IMR-90 (cell line): Measurements from ENCODE around the gene MYOCD. TPM values are rescaled to one million over a fixed set of nuclear protein-coding genes. Genes with fewer than 3 reads are reported as not detected.

Experiments used
- ATAC-seq: fragments of 200-7000 bp; cut with Tn5 transposase; 2 replicates; pipeline ENCODE4 v1.9.1; 2020; ENCODE audit warnings: low read depth, mild to moderate bottlenecking, moderate library complexity
- BruUV-seq: library from RNA; stranded (reverse); fragments of 400-500 nt; replicated peaks from 2 replicates; lab custom pipeline; 2021; lab: Mats Ljungman, UMichigan
- CTCF ChIA-PET: fragments of 300-600 bp; formaldehyde crosslinking; extraction: SDS; loops from one replicate; lab custom pipeline; 2021; ENCODE audit warnings: antibody characterized with exemption; lab: Yijun Ruan, JAX
- POLR2A ChIA-PET: fragments of 300-600 bp; sonication (Branson Sonifier 250); formaldehyde crosslinking; loops from one replicate; lab custom pipeline; 2022; ENCODE audit warnings: antibody characterized with exemption; ENCODE audit not compliant: unreplicated experiment; lab: Charles Lee
- DNase-seq: peaks from one replicate; pipeline ENCODE4 v3.0.0; 2013
- H2AFZ ChIP-seq: replicated peaks from 2 replicates; pipeline ENCODE3; 2013; ENCODE audit warnings: low read length, mild to moderate bottlenecking; ENCODE audit not compliant: poor library complexity
- H2AK5ac ChIP-seq: 2 replicates; pipeline ENCODE4 v1.6.1; 2013; ENCODE audit warnings: low read depth, low read length, inconsistent platforms
- H2AK9ac ChIP-seq: replicated peaks from 2 replicates; pipeline ENCODE3; 2013; ENCODE audit warnings: mild to moderate bottlenecking, low read depth, low read length, moderate library complexity; ENCODE audit not compliant: poor library complexity
- H2BK120ac ChIP-seq: 2 replicates; pipeline ENCODE4 v1.6.1; 2013; ENCODE audit warnings: low read depth, low read length, inconsistent platforms
- H2BK15ac ChIP-seq: 3 replicates; pipeline ENCODE4 v1.6.1; 2013; ENCODE audit warnings: low read depth, low read length, inconsistent platforms
- H2BK20ac ChIP-seq: 2 replicates; pipeline ENCODE4 v1.6.1; 2013; ENCODE audit warnings: low read depth, mild to moderate bottlenecking, inconsistent platforms, low read length, moderate library complexity
- H2BK5ac ChIP-seq: 2 replicates; pipeline ENCODE4 v1.6.1; 2013; ENCODE audit warnings: mild to moderate bottlenecking, low read depth, low read length, inconsistent platforms; ENCODE audit not compliant: poor library complexity, severe bottlenecking
- H3K14ac ChIP-seq: replicated peaks from 2 replicates; pipeline ENCODE4 v1.6.1; 2013; ENCODE audit warnings: low read depth, low read length, inconsistent platforms
- H3K18ac ChIP-seq: 2 replicates; pipeline ENCODE4 v1.6.1; 2013; ENCODE audit warnings: low read depth, low read length, control low read depth
- H3K23ac ChIP-seq: 2 replicates; pipeline ENCODE4 v1.6.1; 2013; ENCODE audit warnings: low read depth, low read length, inconsistent platforms
- H3K27ac ChIP-seq: 2 replicates; pipeline ENCODE4 v1.5.1; 2013; ENCODE audit warnings: mild to moderate bottlenecking, control low read depth, low read length; ENCODE audit not compliant: insufficient read depth
- H3K27me3 ChIP-seq: 2 replicates; pipeline ENCODE4 v1.6.1; 2013; ENCODE audit warnings: low read length; ENCODE audit not compliant: control insufficient read depth, insufficient read depth
- H3K36me3 ChIP-seq: 2 replicates; pipeline ENCODE4 v1.6.1; 2013; ENCODE audit warnings: low read length, mixed read lengths; ENCODE audit not compliant: control insufficient read depth, insufficient read depth
- H3K4ac ChIP-seq: 2 replicates; pipeline ENCODE4 v1.6.1; 2013; ENCODE audit warnings: low read depth, low read length, inconsistent platforms
- H3K4me1 ChIP-seq: 2 replicates; pipeline ENCODE4 v1.6.1; 2013; ENCODE audit warnings: low read length, mixed read lengths; ENCODE audit not compliant: control insufficient read depth, insufficient read depth
- H3K4me2 ChIP-seq: 2 replicates; pipeline ENCODE4 v1.6.1; 2013; ENCODE audit warnings: low read depth, mild to moderate bottlenecking, control low read depth, low read length, moderate library complexity
- H3K4me3 ChIP-seq: 2 replicates; pipeline ENCODE4 v1.5.1; 2013; ENCODE audit warnings: low read depth, mild to moderate bottlenecking, control low read depth, low read length, moderate library complexity; ENCODE audit not compliant: insufficient read depth
- H3K56ac ChIP-seq: 2 replicates; pipeline ENCODE4 v1.6.1; 2013; ENCODE audit warnings: low read length, inconsistent platforms; ENCODE audit not compliant: insufficient read depth; ENCODE audit errors: extremely low read depth
- H3K79me1 ChIP-seq, 2 experiments: 2 replicates each; pipeline ENCODE4 v1.6.1; 2013; ENCODE audit warnings: low read length in 2 of 2, inconsistent platforms in 1 of 2, low read depth in 1 of 2
- H3K9ac ChIP-seq: 2 replicates; pipeline ENCODE4 v1.6.1; 2013; ENCODE audit warnings: low read depth, low read length, control low read depth
- H3K9me1 ChIP-seq: 2 replicates; pipeline ENCODE4 v1.6.1; 2013; ENCODE audit warnings: low read length, inconsistent platforms; ENCODE audit not compliant: insufficient read depth
- H3K9me3 ChIP-seq: 2 replicates; pipeline ENCODE4 v1.6.1; 2013; ENCODE audit warnings: low read length; ENCODE audit not compliant: control insufficient read depth, insufficient read depth
- H4K20me1 ChIP-seq: 2 replicates; pipeline ENCODE4 v1.6.1; 2013; ENCODE audit warnings: low read length, inconsistent platforms; ENCODE audit not compliant: insufficient read depth
- H4K5ac ChIP-seq: 2 replicates; pipeline ENCODE4 v1.6.1; 2013; ENCODE audit warnings: mild to moderate bottlenecking, low read depth, low read length, control low read depth
- H4K8ac ChIP-seq, 2 experiments: 2 replicates each; pipeline ENCODE4 v1.6.1; 2013; ENCODE audit warnings: low read depth in 2 of 2, low read length in 2 of 2, control low read depth in 1 of 2, inconsistent platforms in 1 of 2
- H4K91ac ChIP-seq: 2 replicates; pipeline ENCODE4 v1.6.1; 2013; ENCODE audit warnings: low read depth, low read length, inconsistent platforms; ENCODE audit not compliant: insufficient read depth
- CHD1 ChIP-seq: IDR thresholded peaks from 2 replicates; pipeline ENCODE4 v1.6.1; 2012; ENCODE audit warnings: low read depth, low read length, improper control_type of control experiment
- FOS ChIP-seq: fragments of 150-350 bp; IDR thresholded peaks from 2 replicates; pipeline ENCODE4 v1.6.1; 2016; ENCODE audit warnings: low read depth, low read length
- MXI1 ChIP-seq: IDR thresholded peaks from 2 replicates; pipeline ENCODE4 v1.6.1; 2012; ENCODE audit warnings: low read depth, mild to moderate bottlenecking, low read length, moderate library complexity, borderline replicate concordance
- POLR2A ChIP-seq: IDR thresholded peaks from 2 replicates; pipeline ENCODE4 v1.6.1; 2012; ENCODE audit warnings: mild to moderate bottlenecking, low read depth, low read length
- WGBS, 2 experiments: methylation state at CpG; one replicate each; pipeline versions ENCODE4 v1.1.5 to v1.1.7; 2013; ENCODE audit warnings: missing lambda C conversion rate in 2 of 2; ENCODE audit not compliant: insufficient read length in 1 of 2; ENCODE audit errors: extremely low coverage in 2 of 2; 5-methylcytosine and 5-hydroxymethylcytosine counted together
- dilution Hi-C: fragments of 300-500 bp; cut with HindIII; formaldehyde crosslinking; loops from one replicate; pipeline ENCODE4 v1.14.3; 2018; ENCODE audit warnings: low sequenced_read_pairs; ENCODE audit not compliant: unreplicated experiment
- in situ Hi-C: fragments of 300-500 bp; cut with MboI; formaldehyde crosslinking; loops from 3 replicates; pipeline ENCODE4 v1.14.3; 2019; ENCODE audit warnings: low sequenced_read_pairs, inconsistent platforms, mixed read lengths
- intact Hi-C: fragments of 100-400 bp; cut with micrococcal nuclease; formaldehyde crosslinking; loops from 2 replicates; pipeline ENCODE4 v1.10.0; 2022
- polyA plus RNA-seq, 3 experiments: library from polyadenylated mRNA; depleted of rRNA; stranded (reverse); fragments of >200 nt; gene quantifications; 2 replicates each; pipeline ENCODE4 v1.2.3, GENCODE V29; 2012; ENCODE audit warnings: low replicate concordance in 1 of 3
- total RNA-seq: library from RNA; depleted of rRNA; stranded (reverse); fragments of >200 nt; gene quantifications from 2 replicates; pipeline ENCODE4 v1.2.3, GENCODE V29; 2012
- TF ChIP-seq, protein P1 (sequence below): fragments of 150-350 bp; IDR thresholded peaks from 2 replicates; pipeline ENCODE4 v1.6.1; 2016; ENCODE audit warnings: low read depth, mild to moderate bottlenecking, low read length, moderate library complexity, borderline replicate concordance

MYOCD gene
- total and polyA plus RNA-seq, 2 of the 4 experiments (the other 2 are of a cell fraction), result 10.6 to 20.1 TPM

DNA sequence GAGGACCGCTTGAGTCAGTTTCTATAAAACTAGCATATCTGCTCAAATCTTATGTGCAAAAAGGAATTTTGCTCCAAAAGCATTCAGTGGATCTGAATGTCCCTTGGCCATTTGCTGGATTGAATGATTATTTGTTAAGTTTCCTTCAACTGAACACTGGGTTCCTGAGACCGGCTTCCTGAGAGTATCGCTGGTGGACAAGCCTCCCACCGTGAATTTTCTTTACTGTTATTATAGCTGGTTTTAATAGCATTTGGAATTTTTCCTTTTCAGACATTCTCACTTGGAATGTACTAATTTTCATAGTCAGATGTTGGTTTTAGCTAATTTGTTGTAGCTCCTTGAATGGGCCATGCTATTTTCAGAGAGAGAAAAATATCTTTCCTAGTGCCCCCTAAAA, 9.8 kb upstream of the MYOCD start:
- no peak overlapping the region for H3K4me3 ChIP-seq
- ChIA-PET CTCF (interaction anchor here (1.2 kb wide), 1 partner anchor 12 kb away, joined by 3 read pairs; no protein-coding TSS in a partner anchor), POLR2A (no interaction called here)
- no peak overlapping the region for H3K56ac ChIP-seq
- in situ Hi-C loops, result no loop called here
- H3K9me1 ChIP-seq, result peaks cover 5% of the 10 kb centered on the region; the same call in 1 of the 2 replicates
- H3K9ac ChIP-seq, result no peak overlapping the region
- H2BK20ac ChIP-seq, result no peak overlapping the region
- ATAC-seq (no peak), DNase-seq (no peak)
- H2BK120ac ChIP-seq, result no peak overlapping the region
- H4K8ac ChIP-seq, result no peak overlapping the region
- no peak overlapping the region; the same call in 2 of the 3 replicates for H2BK15ac ChIP-seq
- H3K4me2 ChIP-seq, result no peak overlapping the region
- peaks cover 4% of the 10 kb centered on the region; the same call in 1 of the 2 replicates for H3K4me1 ChIP-seq
- H4K5ac ChIP-seq, result no peak overlapping the region
- H3K4ac ChIP-seq, result no peak overlapping the region
- H2BK5ac ChIP-seq, result no peak overlapping the region
- no CpG with 5 or more reads among the region's 4 CpGs for WGBS, 2 experiments
- no peak overlapping the region for H3K27ac ChIP-seq
- H3K79me1 ChIP-seq, result no peaks in the 10 kb centered on the region
- no peak overlapping the region for H2AK5ac ChIP-seq
- no peaks in the 10 kb centered on the region for H3K27me3 ChIP-seq
- no peak overlapping the region for H4K91ac ChIP-seq
- no peak overlapping the region for H3K23ac ChIP-seq
- no peak overlapping the region for H2AFZ ChIP-seq
- intact Hi-C loops, result no loop called here
- H4K20me1 ChIP-seq, result no peaks in the 10 kb centered on the region
- dilution Hi-C loops, result no loop called here
- no peak overlapping the region for H2AK9ac ChIP-seq
- no peaks in the 10 kb centered on the region for H3K9me3 ChIP-seq
- no peak overlapping the region for H3K18ac ChIP-seq
- no peak overlapping the region for H3K14ac ChIP-seq
- BruUV-seq, result no TSS peak
- TF ChIP-seq MXI1 (no peak), CHD1 (no peak), FOS (no peak), POLR2A (no peak)
- TF ChIP-seq, protein P1, sequence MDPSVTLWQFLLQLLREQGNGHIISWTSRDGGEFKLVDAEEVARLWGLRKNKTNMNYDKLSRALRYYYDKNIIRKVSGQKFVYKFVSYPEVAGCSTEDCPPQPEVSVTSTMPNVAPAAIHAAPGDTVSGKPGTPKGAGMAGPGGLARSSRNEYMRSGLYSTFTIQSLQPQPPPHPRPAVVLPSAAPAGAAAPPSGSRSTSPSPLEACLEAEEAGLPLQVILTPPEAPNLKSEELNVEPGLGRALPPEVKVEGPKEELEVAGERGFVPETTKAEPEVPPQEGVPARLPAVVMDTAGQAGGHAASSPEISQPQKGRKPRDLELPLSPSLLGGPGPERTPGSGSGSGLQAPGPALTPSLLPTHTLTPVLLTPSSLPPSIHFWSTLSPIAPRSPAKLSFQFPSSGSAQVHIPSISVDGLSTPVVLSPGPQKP, result no peak
- no peaks in the 10 kb centered on the region for H3K36me3 ChIP-seq
